ENCODE results near the gene OR8D4.

Gene OR8D4

DNA sequence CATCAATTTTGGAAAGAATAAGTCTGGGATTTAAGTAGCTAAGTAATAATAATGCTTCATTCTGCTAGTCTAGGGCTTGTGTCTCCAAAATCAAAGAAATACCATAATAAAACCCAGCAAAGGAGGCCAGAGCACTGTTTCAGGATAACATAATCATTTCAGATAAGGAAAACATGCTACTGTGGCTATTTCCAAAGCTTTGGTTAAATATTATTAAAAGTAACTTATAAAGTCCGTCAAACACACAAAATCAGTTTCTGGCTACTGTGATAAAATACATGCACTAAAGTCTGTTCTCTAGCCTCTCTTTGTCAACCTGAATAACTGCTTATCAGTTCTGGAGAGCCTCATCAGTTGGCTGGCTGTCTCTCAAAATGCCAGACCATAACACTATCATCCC lies 43.2 kb downstream of the OR8D4 start:
- Histone ChIP-seq H3K27me3 (replicated peaks; ENCODE audit: control insufficient read depth, insufficient read depth, low read length) (no peaks in the 10 kb centered on the region), H3K36me3 (ENCODE audit: control insufficient read depth, insufficient read depth, low read length) (no peaks in the 10 kb centered on the region), H3K4me3 (replicated peaks; ENCODE audit: low read depth, low read length) (no peak overlapping the region)
- TF ChIP-seq, protein P1, sequence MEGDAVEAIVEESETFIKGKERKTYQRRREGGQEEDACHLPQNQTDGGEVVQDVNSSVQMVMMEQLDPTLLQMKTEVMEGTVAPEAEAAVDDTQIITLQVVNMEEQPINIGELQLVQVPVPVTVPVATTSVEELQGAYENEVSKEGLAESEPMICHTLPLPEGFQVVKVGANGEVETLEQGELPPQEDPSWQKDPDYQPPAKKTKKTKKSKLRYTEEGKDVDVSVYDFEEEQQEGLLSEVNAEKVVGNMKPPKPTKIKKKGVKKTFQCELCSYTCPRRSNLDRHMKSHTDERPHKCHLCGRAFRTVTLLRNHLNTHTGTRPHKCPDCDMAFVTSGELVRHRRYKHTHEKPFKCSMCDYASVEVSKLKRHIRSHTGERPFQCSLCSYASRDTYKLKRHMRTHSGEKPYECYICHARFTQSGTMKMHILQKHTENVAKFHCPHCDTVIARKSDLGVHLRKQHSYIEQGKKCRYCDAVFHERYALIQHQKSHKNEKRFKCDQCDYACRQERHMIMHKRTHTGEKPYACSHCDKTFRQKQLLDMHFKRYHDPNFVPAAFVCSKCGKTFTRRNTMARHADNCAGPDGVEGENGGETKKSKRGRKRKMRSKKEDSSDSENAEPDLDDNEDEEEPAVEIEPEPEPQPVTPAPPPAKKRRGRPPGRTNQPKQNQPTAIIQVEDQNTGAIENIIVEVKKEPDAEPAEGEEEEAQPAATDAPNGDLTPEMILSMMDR (IDR thresholded peaks at IDR 0.05; ENCODE audit: insufficient read depth, low read length, poor library complexity, severe bottlenecking): no peak
- DNase-seq (ENCODE audit: extremely low read depth, insufficient read length): no peak

DNA sequence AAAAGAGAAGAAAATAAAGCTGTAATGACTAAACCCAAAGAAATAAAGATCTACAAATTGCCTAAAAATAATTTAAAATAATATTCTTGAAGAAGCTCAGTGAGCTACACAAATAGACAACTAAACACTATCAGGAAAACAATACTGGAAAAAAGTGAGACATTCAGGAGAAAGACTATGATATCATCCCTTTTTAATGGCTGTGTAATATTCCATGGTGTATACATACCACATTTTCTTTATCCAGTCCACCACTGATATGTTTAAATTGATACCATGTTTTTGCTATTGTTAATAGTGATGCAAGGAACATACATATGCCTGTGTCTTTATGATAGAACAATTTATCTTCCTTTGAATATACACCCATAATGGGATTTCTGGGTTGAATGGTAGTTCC lies 54.8 kb downstream of the OR8D4 start:
- Histone ChIP-seq H3K27me3 (replicated peaks; ENCODE audit: control insufficient read depth, insufficient read depth, low read length) (no peaks in the 10 kb centered on the region), H3K36me3 (ENCODE audit: control insufficient read depth, insufficient read depth, low read length) (no peaks in the 10 kb centered on the region), H3K4me3 (replicated peaks; ENCODE audit: low read depth, low read length) (no peak overlapping the region)
- DNase-seq (ENCODE audit: extremely low read depth, insufficient read length): no peak
- TF ChIP-seq, protein P1 (IDR thresholded peaks at IDR 0.05; ENCODE audit: insufficient read depth, low read length, poor library complexity, severe bottlenecking): no peak

Measured in GM06990 (cell line).